HCT116 (cell line): Measurements from ENCODE around the gene SLC19A1. TPM values are rescaled to one million over a fixed set of nuclear protein-coding genes. Genes with fewer than 3 reads are reported as not detected.

Experiments used
- ATAC-seq: fragments of 200-7000 bp; cut with Tn5 transposase; 2 replicates; pipeline ENCODE4 v1.9.1; 2020; ENCODE audit warnings: mild to moderate bottlenecking, moderate library complexity
- BruUV-seq: library from RNA; stranded (reverse); fragments of 400-500 nt; replicated peaks from 2 replicates; lab custom pipeline; 2021; lab: Mats Ljungman, UMichigan
- CTCF ChIA-PET: fragments of 300-600 bp; sonication (Branson Sonifier 250); formaldehyde crosslinking; loops from one replicate; lab custom pipeline; 2021; ENCODE audit warnings: antibody characterized with exemption; lab: Charles Lee
- POLR2A ChIA-PET: fragments of 300-600, 350-600 bp; sonication (Branson Sonifier 250); formaldehyde crosslinking; loops from one replicate; lab custom pipeline; 2021; ENCODE audit warnings: antibody characterized with exemption; lab: Charles Lee
- RAD21 ChIA-PET, 2 experiments: fragments of 300-600 bp; sonication (Branson Sonifier 250); formaldehyde crosslinking; loops; one replicate each; lab custom pipeline; 2023; ENCODE audit warnings: low total read pairs in 2 of 2; ENCODE audit not compliant: uncharacterized antibody in 2 of 2, unreplicated experiment in 2 of 2, low non-redundant PET in 1 of 2; lab: Charles Lee
- DNase-seq: peaks from one replicate; pipeline ENCODE4 v3.0.0-alpha.2; 2010; ENCODE audit warnings: low read depth, low spot score
- H2AFZ ChIP-seq: fragments of 200-600 bp; shearing (Covaris generic), sonication (generic); 2 replicates; pipeline ENCODE4 v1.6.1; 2017; ENCODE audit warnings: low read depth, mixed run types, mixed read lengths, antibody characterized with exemption, low read length; ENCODE audit not compliant: poor library complexity, severe bottlenecking
- H3K27ac ChIP-seq: 2 replicates; pipeline ENCODE4 v1.5.1; 2012; ENCODE audit warnings: low read depth, low read length
- H3K27me3 ChIP-seq: fragments of 200-600 bp; sonication (generic); 2 replicates; pipeline ENCODE4 v1.6.1; 2016; ENCODE audit warnings: mixed run types, low read length, mixed read lengths; ENCODE audit not compliant: insufficient read depth
- H3K36me3 ChIP-seq, 2 experiments: fragments of 200-500 bp in 1 of 2; fragments of 200-600 bp in 1 of 2; sonication (Bioruptor generic) in 1 of 2; sonication (generic) in 1 of 2; 2 replicates each; pipeline versions ENCODE4 v1.5.1 to v1.6.1; 2014 to 2016; ENCODE audit warnings: low read length in 2 of 2, inconsistent platforms in 1 of 2, mixed read lengths in 1 of 2, mixed run types in 1 of 2; ENCODE audit not compliant: insufficient read depth in 2 of 2, control insufficient read depth in 1 of 2
- H3K4me1 ChIP-seq, 2 experiments: fragments of 200-600 bp in 1 of 2; sonication (generic) in 1 of 2; 2 replicates each; pipeline versions ENCODE4 v1.5.1 to v1.6.1; 2012 to 2017; ENCODE audit warnings: low read length in 2 of 2, inconsistent platforms in 1 of 2, mild to moderate bottlenecking in 1 of 2, mixed read lengths in 1 of 2, mixed run types in 1 of 2, moderate library complexity in 1 of 2; ENCODE audit not compliant: insufficient read depth in 2 of 2, control insufficient read depth in 1 of 2
- H3K4me2 ChIP-seq: fragments of 200-600 bp; sonication (generic); 2 replicates; pipeline ENCODE4 v1.6.1; 2017; ENCODE audit warnings: mixed run types, low read length, mixed read lengths
- H3K4me3 ChIP-seq, 2 experiments: fragments of 200-600 bp in 1 of 2; sonication (generic) in 1 of 2; replicated peaks in 1 of 2; 2 replicates each; pipeline ENCODE4 v1.5.1; 2011 to 2016; ENCODE audit warnings: low read length in 2 of 2, control low read depth in 1 of 2, low read depth in 1 of 2, mild to moderate bottlenecking in 1 of 2, mixed read lengths in 1 of 2, mixed run types in 1 of 2
- H3K79me2 ChIP-seq: fragments of 200-600 bp; sonication (generic); 2 replicates; pipeline ENCODE4 v1.6.1; 2017; ENCODE audit warnings: mild to moderate bottlenecking, mixed run types, low read length, moderate library complexity, mixed read lengths; ENCODE audit not compliant: insufficient read depth
- H3K9ac ChIP-seq: fragments of 200-600 bp; sonication (generic); 2 replicates; pipeline ENCODE4 v1.6.1; 2016; ENCODE audit warnings: low read length, mixed read lengths
- H3K9me2 ChIP-seq: fragments of 200-600 bp; sonication (generic), shearing (Covaris generic); 2 replicates; pipeline ENCODE4 v1.6.1; 2017; ENCODE audit warnings: mixed run types, mild to moderate bottlenecking, moderate library complexity; ENCODE audit not compliant: insufficient read depth
- H3K9me3 ChIP-seq, 2 experiments: fragments of 200-500 bp in 1 of 2; fragments of 200-600 bp in 1 of 2; sonication (Bioruptor generic) in 1 of 2; sonication (generic) in 1 of 2; 2 replicates each; pipeline ENCODE4 v1.6.1; 2014 to 2017; ENCODE audit warnings: low read length in 2 of 2, mixed read lengths in 2 of 2, inconsistent platforms in 1 of 2, low read depth in 1 of 2, mild to moderate bottlenecking in 1 of 2, mixed run types in 1 of 2, moderate library complexity in 1 of 2; ENCODE audit not compliant: control insufficient read depth in 1 of 2, insufficient read depth in 1 of 2
- H4K20me1 ChIP-seq: fragments of 200-600 bp; sonication (generic), shearing (Covaris generic); 2 replicates; pipeline ENCODE4 v1.6.1; 2017; ENCODE audit warnings: mixed run types, mild to moderate bottlenecking, moderate library complexity; ENCODE audit not compliant: insufficient read depth
- ATF3 ChIP-seq: IDR thresholded peaks from 2 replicates; pipeline ENCODE4 v1.6.1; 2012
- CBX3 ChIP-seq: IDR thresholded peaks from 2 replicates; pipeline ENCODE4 v1.6.1; 2012; ENCODE audit warnings: low read depth
- EGR1 ChIP-seq: IDR thresholded peaks from 2 replicates; pipeline ENCODE4 v1.6.1; 2012; ENCODE audit warnings: low read depth
- EZH2 ChIP-seq: fragments of 200-600 bp; sonication (generic); IDR thresholded peaks from 2 replicates; pipeline ENCODE4 v1.6.1; 2017; ENCODE audit warnings: antibody characterized with exemption, mixed run types
- EZH2phosphoT487 ChIP-seq: fragments of 200-600 bp; IDR thresholded peaks from 2 replicates; pipeline ENCODE4 v1.6.1; 2018; ENCODE audit warnings: antibody characterized with exemption, borderline replicate concordance
- JUND ChIP-seq: IDR thresholded peaks from 2 replicates; pipeline ENCODE4 v1.6.1; 2012
- MAX ChIP-seq: IDR thresholded peaks from 2 replicates; pipeline ENCODE4 v1.6.1; 2012
- POLR2A ChIP-seq: IDR thresholded peaks from 2 replicates; pipeline ENCODE4 v1.7.0; 2011; ENCODE audit warnings: borderline replicate concordance; ENCODE audit not compliant: insufficient read depth, insufficient read length; ENCODE audit errors: extremely low read depth
- POLR2AphosphoS5 ChIP-seq: IDR thresholded peaks from 2 replicates; pipeline ENCODE4 v1.6.1; 2011; ENCODE audit warnings: mild to moderate bottlenecking, low read depth, low read length, moderate library complexity
- RAD21 ChIP-seq: IDR thresholded peaks from 2 replicates; pipeline ENCODE4 v1.6.1; 2012; ENCODE audit warnings: low read depth, mild to moderate bottlenecking
- SIN3A ChIP-seq: IDR thresholded peaks from 2 replicates; pipeline ENCODE4 v1.6.1; 2012; ENCODE audit warnings: low read depth
- SP1 ChIP-seq: IDR thresholded peaks from 2 replicates; pipeline ENCODE4 v1.6.1; 2012; ENCODE audit warnings: low read depth
- SRF ChIP-seq: IDR thresholded peaks from 2 replicates; pipeline ENCODE4 v1.6.1; 2012; ENCODE audit warnings: low read depth
- TCF7L2 ChIP-seq: IDR thresholded peaks from 2 replicates; pipeline ENCODE4 v1.7.0; 2011; ENCODE audit warnings: borderline replicate concordance, inconsistent platforms; ENCODE audit not compliant: insufficient read depth, insufficient read length; ENCODE audit errors: extremely low read depth
- ZFX ChIP-seq: fragments of 450-650 bp; IDR thresholded peaks from 2 replicates; pipeline ENCODE4 v1.6.1; 2017
- intact Hi-C: fragments of 100-400 bp; cut with micrococcal nuclease; formaldehyde crosslinking; loops from 2 replicates; pipeline ENCODE4 v1.10.0; 2022
- total RNA-seq: library from RNA; stranded (reverse); gene quantifications from one replicate; pipeline ENCODE4 v1.2.1, GENCODE V29; 2021; ENCODE audit not compliant: unreplicated experiment
- TF ChIP-seq, protein P1 (sequence below): IDR thresholded peaks from 2 replicates; pipeline ENCODE4 v1.6.1; 2011; ENCODE audit warnings: mild to moderate bottlenecking, low read length, moderate library complexity; ENCODE audit not compliant: insufficient replicate concordance; ENCODE audit errors: extremely low read depth

The SLC19A1 gene
- total RNA-seq, 1 experiment from 2014 or later, result 50.2 TPM

GRCh38 chr21:45472445-45473365 lies 69.5 kb downstream of the SLC19A1 start:
- BruUV-seq, result no TSS peak
- ChIA-PET CTCF (no interaction called here), POLR2A (no interaction called here)
- Histone ChIP-seq H3K36me3 (peaks cover 0 to 12% of the 10 kb centered on the region in 2 experiments; a peak in 1 of 4 replicates), H2AFZ (no peak overlapping the region), H3K9ac (no peak overlapping the region), H3K9me2 (no peaks in the 10 kb centered on the region), H4K20me1 (no peaks in the 10 kb centered on the region), H3K4me1 (peaks cover 5 to 13% of the 10 kb centered on the region in 2 experiments; a peak in 3 of 4 replicates)
- DNase-seq (no peak), ATAC-seq (no peak)
- TF ChIP-seq RAD21 (no peak), POLR2A (no peak), SIN3A (no peak), SRF (no peak), EZH2 (no peak)
- TF ChIP-seq, all 23 proteins: peak for 0
- intact Hi-C loops, result loop anchor here (10.0 kb wide), 1 partner anchor 352 kb away; no protein-coding TSS in a partner anchor
- H3K27me3 ChIP-seq, result no peaks in the 10 kb centered on the region
- no peak overlapping the region for H3K27ac ChIP-seq
- H3K9me3 ChIP-seq, result no peaks in the 10 kb centered on the region
- no peak overlapping the region for H3K4me2 ChIP-seq
- peaks cover 4% of the 10 kb centered on the region; the same call in 1 of the 2 replicates for H3K79me2 ChIP-seq
- H3K4me3 ChIP-seq, result no peak overlapping the region
- RAD21 ChIA-PET, result no interaction called here

- peaks cover 5 to 13% of the 10 kb centered on the region in 2 experiments; a peak in 3 of 4 replicates for H3K4me1 ChIP-seq
- H3K4me2 ChIP-seq, result peak overlapping the region; percentile 32
- BruUV-seq, result no TSS peak
- no peak overlapping the region for H3K4me3 ChIP-seq
- RAD21 ChIA-PET, result no interaction called here
- DNase-seq (no peak), ATAC-seq (no peak)
- no peaks in the 10 kb centered on the region for H3K9me3 ChIP-seq
- peaks cover 4% of the 10 kb centered on the region; the same call in 1 of the 2 replicates for H3K79me2 ChIP-seq
- intact Hi-C loops, result loop anchor here (10.0 kb wide), 1 partner anchor 353 kb away; no protein-coding TSS in a partner anchor
- H3K27me3 ChIP-seq, result no peaks in the 10 kb centered on the region
- 0 out of 2 replicates have a peak overlapping the region, but pooled peaks have one; percentile 23 for H3K9ac ChIP-seq
- H3K27ac ChIP-seq, result peak overlapping the region; percentile 75
- H3K9me2 ChIP-seq, result no peaks in the 10 kb centered on the region
- POLR2A ChIA-PET, result no interaction called here
- CTCF ChIA-PET, result interaction anchor here (0.7 kb wide), 1 partner anchor 163 kb away, joined by 4 read pairs; no protein-coding TSS in a partner anchor
- no peaks in the 10 kb centered on the region for H4K20me1 ChIP-seq
- no peak overlapping the region for H2AFZ ChIP-seq
- peaks cover 0 to 12% of the 10 kb centered on the region in 2 experiments; a peak in 1 of 4 replicates for H3K36me3 ChIP-seq
- TF ChIP-seq POLR2AphosphoS5, result no peak
- TF ChIP-seq ZFX, result no peak
- TF ChIP-seq EZH2phosphoT487, result no peak
- TF ChIP-seq SP1, result no peak
- no peak for TF ChIP-seq POLR2A
- TF ChIP-seq SRF, result no peak
- no peak for TF ChIP-seq JUND
- no peak for TF ChIP-seq EZH2
- no peak for TF ChIP-seq TCF7L2
- no peak for TF ChIP-seq MAX
- TF ChIP-seq ATF3, result no peak
- no peak for TF ChIP-seq EGR1
- TF ChIP-seq, protein P1, sequence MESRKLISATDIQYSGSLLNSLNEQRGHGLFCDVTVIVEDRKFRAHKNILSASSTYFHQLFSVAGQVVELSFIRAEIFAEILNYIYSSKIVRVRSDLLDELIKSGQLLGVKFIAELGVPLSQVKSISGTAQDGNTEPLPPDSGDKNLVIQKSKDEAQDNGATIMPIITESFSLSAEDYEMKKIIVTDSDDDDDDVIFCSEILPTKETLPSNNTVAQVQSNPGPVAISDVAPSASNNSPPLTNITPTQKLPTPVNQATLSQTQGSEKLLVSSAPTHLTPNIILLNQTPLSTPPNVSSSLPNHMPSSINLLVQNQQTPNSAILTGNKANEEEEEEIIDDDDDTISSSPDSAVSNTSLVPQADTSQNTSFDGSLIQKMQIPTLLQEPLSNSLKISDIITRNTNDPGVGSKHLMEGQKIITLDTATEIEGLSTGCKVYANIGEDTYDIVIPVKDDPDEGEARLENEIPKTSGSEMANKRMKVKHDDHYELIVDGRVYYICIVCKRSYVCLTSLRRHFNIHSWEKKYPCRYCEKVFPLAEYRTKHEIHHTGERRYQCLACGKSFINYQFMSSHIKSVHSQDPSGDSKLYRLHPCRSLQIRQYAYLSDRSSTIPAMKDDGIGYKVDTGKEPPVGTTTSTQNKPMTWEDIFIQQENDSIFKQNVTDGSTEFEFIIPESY, result no peak
- TF ChIP-seq CBX3, result no peak
These were observed 70.6 kb downstream of the SLC19A1 start for GRCh38 chr21:45471525-45472221.
